Hepatic stellate cell (primary cell): Measurements from ENCODE around the gene BRSK1.

Experiments used
- DNase-seq: peaks from one replicate; pipeline ENCODE4 v3.0.0; 2011; ENCODE audit warnings: low spot score

The BRSK1 gene

DNA sequence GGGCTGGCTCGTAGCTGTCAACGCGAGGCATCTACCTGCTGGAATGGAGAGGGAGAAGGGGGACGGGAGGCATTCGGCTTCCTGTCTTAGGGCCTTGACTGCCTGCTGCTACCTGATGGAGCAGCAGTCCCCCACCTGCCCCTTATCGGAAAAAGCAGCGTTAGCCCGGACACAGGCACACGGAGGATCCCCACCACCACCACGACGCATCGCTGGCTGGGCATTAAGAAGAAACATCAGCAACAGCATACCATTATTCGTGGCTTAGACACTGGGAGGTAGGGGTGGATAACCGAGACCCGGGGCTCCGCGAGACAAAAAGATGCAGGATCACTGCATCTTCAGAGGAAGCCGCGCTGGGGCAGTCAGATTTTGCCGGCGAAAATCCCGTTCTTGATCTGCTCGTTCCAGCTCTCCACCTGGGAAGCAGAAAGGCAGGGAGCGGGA is 69.6 kb downstream of the BRSK1 start:
- no peak for DNase-seq

- DNase-seq = peak; percentile 74
These were observed 70.3 kb downstream of the BRSK1 start for GRCh38 chr19:55353803-55354697.

- DNase-seq = no peak
These were observed 71.0 kb downstream of the BRSK1 start, which contains the start of gene COX6B2 for GRCh38 chr19:55354698-55355212. Gene COX6B2 (minus strand): TSS chr19:55354719. CDS start chr19:55354521, 198 bp downstream.

DNA sequence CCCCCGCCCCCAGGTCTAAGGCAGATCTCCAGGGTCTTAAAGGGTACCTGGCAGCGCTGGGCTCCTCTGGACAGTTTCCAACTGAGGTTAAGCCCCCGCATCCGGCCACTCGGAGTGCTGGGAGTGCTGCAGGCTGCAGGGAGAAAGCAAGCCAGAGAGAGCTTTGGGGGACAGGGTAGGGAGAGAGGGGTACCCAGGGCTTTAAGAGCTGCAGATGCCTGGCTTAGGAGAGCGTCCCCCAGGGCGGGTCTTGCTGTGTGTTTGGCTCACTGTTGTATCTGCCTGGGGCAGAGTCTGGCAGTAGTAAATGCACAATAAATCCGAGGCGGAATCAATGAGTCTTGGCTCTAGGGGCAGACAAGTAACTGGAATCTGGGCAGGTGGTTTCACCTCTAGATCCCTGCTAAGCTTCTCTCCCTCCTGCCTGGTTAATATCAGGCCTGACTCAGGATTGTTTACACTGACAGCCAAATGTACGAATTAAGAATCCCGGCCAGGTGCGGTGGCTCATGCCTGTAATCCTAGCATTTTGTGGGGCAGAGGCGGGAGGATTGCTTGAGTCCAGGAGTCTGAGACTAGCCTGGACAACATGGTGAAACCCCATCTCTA is 71.5 kb downstream of the BRSK1 start:
- DNase-seq = no peak

DNA sequence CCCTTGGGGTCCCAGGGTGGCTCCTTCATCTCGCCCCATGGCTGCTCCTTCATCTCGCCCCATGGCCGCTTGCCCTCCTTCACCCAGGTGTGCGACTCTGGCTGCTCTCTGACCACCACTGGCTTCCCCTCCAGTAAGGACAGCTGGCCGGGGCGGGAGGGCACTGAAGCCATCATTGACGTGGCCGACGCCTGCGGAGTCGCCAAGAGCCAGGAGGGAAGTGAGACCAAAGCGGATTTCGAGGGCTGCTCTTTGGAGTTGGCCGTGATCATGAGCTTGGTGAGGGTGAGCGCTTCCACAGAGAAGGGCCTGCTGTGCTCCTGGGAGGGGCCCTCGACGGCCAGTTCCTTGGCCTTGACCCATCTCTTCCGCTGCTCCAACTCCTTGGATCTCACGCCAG is 74.7 kb downstream of the BRSK1 start:
- DNase-seq = no peak

DNA sequence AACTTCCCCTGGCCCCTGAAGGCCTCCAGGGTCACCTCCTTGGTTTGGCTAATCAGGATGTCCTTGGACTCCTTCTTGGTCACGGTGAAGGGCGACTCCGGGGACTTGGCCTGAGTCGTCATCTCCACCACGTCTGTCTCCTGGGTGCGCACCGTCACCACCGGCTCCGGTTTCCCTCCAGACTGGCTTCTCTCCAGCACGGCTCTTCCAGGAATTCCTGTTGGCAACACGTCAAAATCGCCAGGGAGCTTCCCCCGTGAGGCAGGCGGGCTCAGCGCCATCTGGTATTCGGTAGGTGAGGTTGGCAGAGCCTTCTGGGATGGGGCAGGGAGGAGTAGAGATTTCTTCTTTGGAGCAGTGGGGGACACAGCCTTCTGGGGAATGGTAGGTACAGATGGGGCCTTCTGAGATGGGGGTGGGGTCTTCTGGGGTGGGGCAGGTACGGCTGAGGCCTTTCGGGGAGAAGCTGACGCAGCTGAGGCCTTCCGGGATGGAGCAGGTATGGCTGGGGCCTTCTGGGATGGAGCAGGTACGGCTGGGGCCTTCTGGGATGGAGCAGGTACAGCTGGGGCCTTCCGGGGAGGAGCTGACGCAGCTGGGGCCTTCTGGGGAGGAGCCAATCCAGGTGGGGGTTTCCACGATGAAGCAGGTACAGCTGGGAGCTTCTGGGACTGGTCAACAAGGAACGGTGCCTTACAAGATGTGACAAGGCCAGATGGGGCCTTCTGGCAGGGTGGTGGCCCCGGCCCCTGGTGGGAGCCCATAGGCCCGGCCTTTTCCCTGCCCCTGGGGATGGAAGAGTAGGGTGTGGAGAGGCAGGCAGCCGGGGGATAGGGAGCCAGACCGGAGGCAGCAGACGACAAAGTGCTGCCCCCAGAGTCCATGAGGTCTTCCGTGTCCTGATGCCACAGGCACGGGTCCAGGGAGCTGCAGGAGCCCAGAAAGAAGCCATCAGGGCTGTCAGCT is 75.4 kb downstream of the BRSK1 start:
- DNase-seq = no peak

- no peak for DNase-seq
These were observed 77.1 kb downstream of the BRSK1 start for GRCh38 chr19:55360902-55361301.
